Measurements from ENCODE around the gene MS4A18.

Gene MS4A18

GRCh38 chr11:60720460-60720859, 4.1 kb upstream of the MS4A18 start:
- CTCF ChIA-PET = no interaction called here
- POLR2A ChIA-PET = no interaction called here
- no peak for TF ChIP-seq BHLHE40 (IDR thresholded peaks at IDR 0.05; ENCODE audit: borderline replicate concordance)
- no peak for TF ChIP-seq PKNOX1 (IDR thresholded peaks at IDR 0.05)
- TF ChIP-seq LEF1 (IDR thresholded peaks at IDR 0.05; ENCODE audit: borderline replicate concordance) = no peak
- TF ChIP-seq SUZ12 (IDR thresholded peaks at IDR 0.05) = no peak
- TF ChIP-seq FOXK2 (IDR thresholded peaks at IDR 0.05) = no peak
- TF ChIP-seq CTBP1 (IDR thresholded peaks at IDR 0.05; ENCODE audit: borderline replicate concordance) = no peak
- TF ChIP-seq FOXA1 (IDR thresholded peaks at IDR 0.05) = no peak
- TF ChIP-seq ELF4 (IDR thresholded peaks at IDR 0.05) = no peak
- no peak for TF ChIP-seq ZNF384 (IDR thresholded peaks at IDR 0.05)
- TF ChIP-seq L3MBTL2 (conservative IDR thresholded peaks at IDR 0.05) = no peak
- no peak for TF ChIP-seq TARDBP (IDR thresholded peaks at IDR 0.05)
- TF ChIP-seq SP1 (IDR thresholded peaks at IDR 0.05) = no peak
- no peak for TF ChIP-seq ARNT (IDR thresholded peaks at IDR 0.05)
- no peak for DNase-seq (ENCODE audit: extremely low spot score)

GRCh38 chr11:60725592-60725991, 1.1 kb downstream of the MS4A18 start:
- TF ChIP-seq ELF4 (IDR thresholded peaks at IDR 0.05) (no peak), HDGF (IDR thresholded peaks at IDR 0.05; ENCODE audit: borderline replicate concordance) (no peak), SP1 (IDR thresholded peaks at IDR 0.05) (no peak), FOXK2 (IDR thresholded peaks at IDR 0.05) (no peak), L3MBTL2 (conservative IDR thresholded peaks at IDR 0.05) (no peak), PKNOX1 (IDR thresholded peaks at IDR 0.05) (no peak), FOXA1 (IDR thresholded peaks at IDR 0.05) (no peak), NFRKB (IDR thresholded peaks at IDR 0.05) (no peak), ZNF384 (IDR thresholded peaks at IDR 0.05) (no peak), TARDBP (IDR thresholded peaks at IDR 0.05) (no peak), BHLHE40 (IDR thresholded peaks at IDR 0.05; ENCODE audit: borderline replicate concordance) (no peak), ARNT (IDR thresholded peaks at IDR 0.05) (no peak), SUZ12 (IDR thresholded peaks at IDR 0.05) (no peak), FOXM1 (IDR thresholded peaks at IDR 0.05; ENCODE audit: borderline replicate concordance) (no peak), CTBP1 (IDR thresholded peaks at IDR 0.05; ENCODE audit: borderline replicate concordance) (no peak), LEF1 (IDR thresholded peaks at IDR 0.05; ENCODE audit: borderline replicate concordance) (no peak)
- DNase-seq (ENCODE audit: extremely low spot score) = no peak
- ChIA-PET POLR2A (no interaction called here), CTCF (no interaction called here)

GRCh38 chr11:60731586-60731985, 7.1 kb downstream of the MS4A18 start:
- CTCF ChIA-PET = no interaction called here
- POLR2A ChIA-PET = no interaction called here

GRCh38 chr11:60734279-60734678, 9.8 kb downstream of the MS4A18 start:
- ChIA-PET CTCF (no interaction called here), POLR2A (no interaction called here)
- TF ChIP-seq LEF1 (IDR thresholded peaks at IDR 0.05; ENCODE audit: borderline replicate concordance) (no peak), ZNF384 (IDR thresholded peaks at IDR 0.05) (no peak), CTBP1 (IDR thresholded peaks at IDR 0.05; ENCODE audit: borderline replicate concordance) (no peak), ARNT (IDR thresholded peaks at IDR 0.05) (no peak)
- no peak for DNase-seq (ENCODE audit: extremely low spot score)

More at GRCh38 chr11:60731586-60731985, 7.1 kb downstream of the MS4A18 start:
- TF ChIP-seq HDGF (IDR thresholded peaks at IDR 0.05; ENCODE audit: borderline replicate concordance) (no peak), ELF4 (IDR thresholded peaks at IDR 0.05) (no peak), FOXK2 (IDR thresholded peaks at IDR 0.05) (no peak), LEF1 (IDR thresholded peaks at IDR 0.05; ENCODE audit: borderline replicate concordance) (no peak), SUZ12 (IDR thresholded peaks at IDR 0.05) (no peak), ARNT (IDR thresholded peaks at IDR 0.05) (no peak), NFRKB (IDR thresholded peaks at IDR 0.05) (no peak), FOXM1 (IDR thresholded peaks at IDR 0.05; ENCODE audit: borderline replicate concordance) (no peak), BHLHE40 (IDR thresholded peaks at IDR 0.05; ENCODE audit: borderline replicate concordance) (no peak), CTBP1 (IDR thresholded peaks at IDR 0.05; ENCODE audit: borderline replicate concordance) (no peak), SP1 (IDR thresholded peaks at IDR 0.05) (no peak), PKNOX1 (IDR thresholded peaks at IDR 0.05) (no peak), TARDBP (IDR thresholded peaks at IDR 0.05) (no peak), FOXA1 (IDR thresholded peaks at IDR 0.05) (no peak), ZNF384 (IDR thresholded peaks at IDR 0.05) (no peak), L3MBTL2 (conservative IDR thresholded peaks at IDR 0.05) (no peak)
- no peak for DNase-seq (ENCODE audit: extremely low spot score)

- TF ChIP-seq HDGF (IDR thresholded peaks at IDR 0.05; ENCODE audit: borderline replicate concordance) (no peak), LEF1 (IDR thresholded peaks at IDR 0.05; ENCODE audit: borderline replicate concordance) (no peak), BHLHE40 (IDR thresholded peaks at IDR 0.05; ENCODE audit: borderline replicate concordance) (no peak), ARNT (IDR thresholded peaks at IDR 0.05) (no peak), NFRKB (IDR thresholded peaks at IDR 0.05) (no peak), ELF4 (IDR thresholded peaks at IDR 0.05) (no peak)
- no peak for DNase-seq (ENCODE audit: extremely low spot score)
- CTCF ChIA-PET = no interaction called here
- POLR2A ChIA-PET = no interaction called here
Measured at GRCh38 chr11:60739114-60739513, 14.6 kb downstream of the MS4A18 start.

GRCh38 chr11:60740573-60740972, 16.1 kb downstream of the MS4A18 start:
- CTCF ChIA-PET = no interaction called here
- DNase-seq (ENCODE audit: extremely low spot score) = no peak
- TF ChIP-seq L3MBTL2 (conservative IDR thresholded peaks at IDR 0.05) = no peak
- TF ChIP-seq SUZ12 (IDR thresholded peaks at IDR 0.05) = no peak
- no peak for TF ChIP-seq FOXM1 (IDR thresholded peaks at IDR 0.05; ENCODE audit: borderline replicate concordance)
- no peak for TF ChIP-seq ELF4 (IDR thresholded peaks at IDR 0.05)
- no peak for TF ChIP-seq LEF1 (IDR thresholded peaks at IDR 0.05; ENCODE audit: borderline replicate concordance)
- no peak for TF ChIP-seq BHLHE40 (IDR thresholded peaks at IDR 0.05; ENCODE audit: borderline replicate concordance)
- TF ChIP-seq HDGF (IDR thresholded peaks at IDR 0.05; ENCODE audit: borderline replicate concordance) = no peak
- no peak for TF ChIP-seq SP1 (IDR thresholded peaks at IDR 0.05)
- no peak for TF ChIP-seq ZNF384 (IDR thresholded peaks at IDR 0.05)
- no peak for TF ChIP-seq NFRKB (IDR thresholded peaks at IDR 0.05)
- TF ChIP-seq CTBP1 (IDR thresholded peaks at IDR 0.05; ENCODE audit: borderline replicate concordance) = no peak
- TF ChIP-seq ARNT (IDR thresholded peaks at IDR 0.05) = no peak
- TF ChIP-seq FOXA1 (IDR thresholded peaks at IDR 0.05) = no peak
- no peak for TF ChIP-seq PKNOX1 (IDR thresholded peaks at IDR 0.05)
- TF ChIP-seq TARDBP (IDR thresholded peaks at IDR 0.05) = no peak
- TF ChIP-seq FOXK2 (IDR thresholded peaks at IDR 0.05) = no peak
- POLR2A ChIA-PET = no interaction called here

Data from HEK293T (cell line).